HG03469 (cell line): ENCODE results near the gene MLLT1.

Experiments
- ATAC-seq: cut with Tn5 transposase; IDR thresholded peaks from one replicate; pipeline ENCODE4 v1.9.1; 2021; ENCODE audit warnings: mild to moderate bottlenecking, moderate library complexity, moderate number of reproducible peaks; ENCODE audit not compliant: unreplicated experiment

The MLLT1 gene

GRCh38 chr19:6172074-6172863 lies 107.5 kb downstream of the MLLT1 start:
- no peak for ATAC-seq

- no peak for ATAC-seq
Observed at GRCh38 chr19:6167115-6167514, 112.7 kb downstream of the MLLT1 start.

- ATAC-seq: no peak
Observed at GRCh38 chr19:6164906-6165531, 114.8 kb downstream of the MLLT1 start.

GRCh38 chr19:6161271-6161850 lies 118.4 kb downstream of the MLLT1 start:
- no peak for ATAC-seq
